ENCODE data around the gene ATP1A4.

The ATP1A4 gene

DNA sequence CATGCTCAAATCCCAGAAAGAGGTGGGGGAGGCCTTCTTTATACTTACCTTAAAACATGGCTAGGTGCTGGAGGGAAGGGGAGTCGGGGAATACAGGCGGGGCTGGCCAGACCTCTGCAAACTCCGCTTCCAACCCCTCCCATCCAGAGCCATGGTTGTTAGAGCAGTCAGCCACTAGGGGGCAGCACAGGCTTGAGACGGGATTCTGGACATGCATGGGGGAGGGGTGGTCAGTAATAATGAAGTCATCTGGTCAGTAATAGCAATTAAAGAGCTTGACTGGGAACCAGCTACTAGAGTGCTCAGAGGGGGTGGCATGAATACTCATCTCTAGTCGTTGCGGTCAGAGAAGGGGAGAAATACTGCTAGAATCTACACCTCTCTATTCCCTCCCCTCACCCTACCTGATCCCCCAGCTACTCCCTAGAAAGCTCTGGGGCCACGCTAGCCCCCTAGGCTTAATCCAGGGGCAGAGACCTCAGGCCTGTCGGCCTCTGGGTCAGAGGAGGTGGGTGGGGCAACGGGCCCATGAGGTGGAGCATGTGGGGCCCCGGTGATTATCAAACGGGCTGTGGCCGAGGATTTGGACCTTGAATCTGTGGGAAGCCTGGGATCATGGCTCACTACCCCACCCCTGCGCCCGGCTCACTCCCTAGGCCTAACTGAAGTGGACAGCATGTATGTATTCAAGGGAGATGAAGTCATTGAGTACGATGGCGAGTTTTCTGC is 41.9 kb downstream of the ATP1A4 start:
- peak; percentile 98 for TF ChIP-seq CTCF (IDR thresholded peaks at IDR 0.05)

DNA sequence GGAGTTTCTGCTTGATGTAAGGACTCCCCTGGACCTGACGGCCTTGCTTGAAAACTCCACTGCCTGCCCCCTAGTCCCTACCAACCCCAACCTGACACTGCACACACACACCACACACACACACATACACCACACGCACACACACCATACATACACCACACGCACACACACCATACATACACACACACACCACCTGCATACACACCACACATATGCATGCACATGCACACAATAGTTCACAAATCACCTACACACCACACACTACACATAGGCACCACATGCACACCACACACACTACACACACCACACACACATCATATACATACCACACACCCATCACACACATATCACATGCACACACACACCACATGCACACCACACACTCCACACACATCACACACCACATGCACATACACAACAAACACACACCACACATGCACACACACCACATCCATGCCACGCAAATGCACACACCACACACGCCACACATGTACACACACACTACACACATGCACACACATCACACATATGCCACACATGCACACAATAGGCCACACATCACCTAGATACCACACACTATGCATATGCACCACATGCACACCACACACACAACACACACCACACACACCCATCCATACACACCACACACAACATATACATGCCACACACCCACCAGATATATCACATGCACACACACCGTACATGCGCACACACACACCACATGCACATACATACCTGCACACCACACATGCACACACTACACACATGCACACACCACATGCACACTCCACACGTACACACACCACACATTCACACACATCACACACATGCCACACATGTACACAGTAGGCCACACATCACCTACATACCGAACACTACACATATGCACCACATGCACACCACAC is 42.7 kb downstream of the ATP1A4 start:
- TF ChIP-seq CTCF (IDR thresholded peaks at IDR 0.05): no peak

DNA sequence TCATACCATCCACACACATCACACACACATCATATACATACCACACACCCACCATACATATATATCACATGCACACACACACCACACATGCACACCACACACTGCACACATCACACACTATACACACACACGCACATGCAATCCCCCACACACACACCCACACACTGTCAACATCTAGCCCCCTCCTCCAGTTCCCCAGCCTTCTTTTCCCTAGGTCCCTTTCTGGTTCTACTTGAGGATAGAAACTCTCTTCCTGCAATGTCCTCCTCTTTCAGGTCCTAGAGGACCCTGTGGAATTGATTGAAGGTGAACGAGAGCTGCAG is 43.3 kb downstream of the ATP1A4 start:
- TF ChIP-seq CTCF (IDR thresholded peaks at IDR 0.05): no peak

DNA sequence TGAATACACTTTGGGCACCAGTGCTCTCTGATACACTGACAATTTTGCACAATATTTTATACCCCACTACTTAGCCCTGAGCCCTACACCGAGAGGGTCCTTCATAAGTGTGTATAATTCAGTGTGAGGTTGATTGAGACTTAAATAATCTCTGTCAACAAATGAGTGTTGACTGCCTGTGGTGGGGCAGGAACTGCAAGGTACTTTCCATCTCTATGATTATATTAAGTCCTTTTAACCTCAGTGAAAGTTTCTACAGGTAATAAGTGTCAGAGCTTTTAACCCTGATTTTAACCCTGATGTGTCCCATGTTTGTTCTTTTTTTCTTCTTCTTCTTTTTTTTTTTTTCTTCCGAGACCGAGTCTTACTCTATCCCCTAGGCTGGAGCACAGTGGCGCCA is 44.7 kb downstream of the ATP1A4 start:
- no peak for TF ChIP-seq CTCF (IDR thresholded peaks at IDR 0.05)

GRCh38 chr1:160197231-160197630 is 45.8 kb downstream of the ATP1A4 start:
- no peak for TF ChIP-seq CTCF (IDR thresholded peaks at IDR 0.05)

GRCh38 chr1:160200786-160201185 is 49.4 kb downstream of the ATP1A4 start:
- no peak for TF ChIP-seq CTCF (IDR thresholded peaks at IDR 0.05)

- no peak for TF ChIP-seq CTCF (IDR thresholded peaks at IDR 0.05)
These were observed 53.3 kb downstream of the ATP1A4 start for GRCh38 chr1:160204526-160205241.
